Middle frontal gyrus (tissue), 1 donor: ENCODE data around the gene GRIP2.

ENCODE experiments used
- DNase-seq: peaks from one replicate; pipeline ENCODE4 v3.0.0-alpha.2; 2015; ENCODE audit warnings: low spot score; ENCODE audit errors: extremely low spot score

The GRIP2 gene

GRCh38 chr3:14561051-14561960 lies 21.2 kb upstream of the GRIP2 start:
- no peak for DNase-seq

DNA sequence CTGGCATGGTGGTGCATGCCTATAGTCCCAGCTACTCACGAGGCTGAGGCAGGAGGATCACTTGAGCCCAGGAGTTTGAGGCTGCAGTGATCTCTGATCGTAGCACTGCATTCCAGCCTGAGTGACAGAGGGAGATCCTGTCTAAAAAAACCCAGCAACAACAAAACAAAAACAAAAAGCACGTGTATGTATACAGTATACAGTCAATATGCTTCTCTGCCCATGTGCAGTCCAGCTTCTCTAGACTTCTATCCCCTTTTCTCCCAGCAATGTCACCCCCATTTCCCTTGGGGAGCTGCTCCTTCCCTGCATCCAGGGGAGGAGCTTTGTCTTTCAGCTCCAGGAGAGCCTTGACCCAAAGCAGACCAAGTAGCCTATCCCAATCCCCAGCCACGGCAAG lies 20.0 kb upstream of the GRIP2 start:
- no peak for DNase-seq

DNA sequence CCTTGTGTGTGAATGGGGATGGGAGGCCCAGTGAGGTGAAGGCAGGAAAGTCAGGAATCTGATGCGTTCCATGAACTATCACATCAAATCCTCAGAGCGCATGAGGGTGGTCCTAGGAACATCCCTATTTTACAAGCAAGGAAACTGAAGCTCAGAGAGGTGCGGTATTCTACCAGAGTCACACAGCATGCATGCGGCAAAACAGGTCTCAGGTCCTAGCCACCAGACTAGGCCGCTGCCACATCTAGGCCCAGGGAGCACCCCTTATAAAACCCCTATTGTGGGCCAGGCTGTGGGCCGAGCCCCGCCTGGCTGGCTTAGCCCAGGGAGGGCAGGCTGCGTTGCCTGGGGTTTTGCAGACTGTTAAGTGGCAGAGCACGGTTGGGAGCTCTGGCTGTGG lies 17.9 kb upstream of the GRIP2 start:
- no peak for DNase-seq

DNA sequence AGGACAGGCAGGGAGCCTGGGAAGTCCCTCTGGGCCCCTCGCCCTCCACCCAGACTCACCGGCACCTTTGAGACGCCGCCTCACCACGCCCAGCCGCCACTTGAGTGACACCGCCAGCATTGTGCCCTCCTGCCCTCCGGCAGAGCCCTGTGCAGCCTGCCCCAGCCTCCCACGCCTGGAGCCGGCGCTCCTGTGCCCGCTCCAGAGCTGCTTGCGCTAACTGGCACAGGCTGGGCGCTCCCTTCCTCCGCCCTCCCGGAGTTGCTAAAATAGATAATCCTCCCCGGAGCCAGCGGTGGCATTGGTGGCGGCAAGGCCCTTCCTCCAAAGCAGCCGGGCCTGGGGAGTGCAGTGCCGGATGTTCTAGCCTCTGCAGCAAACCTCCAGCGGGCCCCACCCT lies 15.7 kb upstream of the GRIP2 start:
- peak; percentile 9 for DNase-seq

DNA sequence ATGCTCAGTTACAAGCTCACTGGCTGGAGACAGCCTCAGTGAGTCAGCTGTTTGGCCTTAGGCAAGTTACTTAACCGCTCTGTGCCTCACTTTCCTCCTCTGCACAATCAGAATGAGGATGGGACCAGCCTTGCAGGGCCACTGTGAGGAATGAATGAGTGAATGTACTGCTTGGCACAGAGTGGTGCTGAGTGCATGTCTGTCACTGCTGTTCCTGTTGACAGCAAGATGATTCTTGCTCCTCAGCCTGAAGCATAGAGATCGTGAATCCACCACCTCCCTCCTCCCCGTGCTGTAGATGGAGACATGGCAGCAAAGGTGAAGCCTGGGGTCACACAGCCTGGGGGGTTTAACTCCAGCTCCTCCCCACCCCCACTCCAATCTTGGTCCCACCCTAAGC lies 14.6 kb upstream of the GRIP2 start:
- DNase-seq, result no peak

GRCh38 chr3:14553871-14554270 lies 13.7 kb upstream of the GRIP2 start:
- DNase-seq, result no peak

- no peak for DNase-seq
These were observed 12.6 kb upstream of the GRIP2 start for GRCh38 chr3:14552717-14553116.

DNA sequence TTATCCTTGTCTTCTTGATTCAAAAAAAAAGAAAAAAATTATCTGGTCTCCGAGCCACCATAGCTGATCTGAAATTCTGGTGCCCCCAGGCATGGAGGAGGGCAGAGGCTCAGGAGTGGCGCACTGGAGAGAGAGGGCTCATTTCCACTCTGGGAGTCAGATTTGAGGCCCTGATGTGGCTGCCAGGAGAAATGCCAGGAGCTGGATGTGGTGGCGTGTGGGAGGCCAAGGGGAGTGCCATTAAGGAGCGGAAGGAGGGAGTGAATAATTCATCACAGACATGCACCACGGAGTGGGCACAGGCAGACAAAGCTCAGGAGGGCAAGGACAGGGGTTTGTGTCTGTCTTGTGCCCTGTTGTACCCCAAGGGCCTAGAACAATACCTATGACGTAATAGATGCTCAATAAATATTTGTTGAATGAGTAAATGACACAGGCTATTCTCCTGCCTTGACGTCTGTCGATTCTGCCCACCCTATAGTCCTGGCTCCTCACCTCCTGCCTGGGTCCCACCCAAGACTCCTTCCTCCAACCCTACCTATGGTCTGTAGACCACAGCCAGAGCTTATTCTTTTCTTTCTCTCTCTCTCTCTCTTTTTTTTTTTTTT lies 12.0 kb upstream of the GRIP2 start:
- no peak for DNase-seq

GRCh38 chr3:14550651-14551611 lies 10.8 kb upstream of the GRIP2 start:
- DNase-seq, result no peak

- DNase-seq, result no peak
These were observed 10.0 kb upstream of the GRIP2 start for GRCh38 chr3:14550181-14550580.

DNA sequence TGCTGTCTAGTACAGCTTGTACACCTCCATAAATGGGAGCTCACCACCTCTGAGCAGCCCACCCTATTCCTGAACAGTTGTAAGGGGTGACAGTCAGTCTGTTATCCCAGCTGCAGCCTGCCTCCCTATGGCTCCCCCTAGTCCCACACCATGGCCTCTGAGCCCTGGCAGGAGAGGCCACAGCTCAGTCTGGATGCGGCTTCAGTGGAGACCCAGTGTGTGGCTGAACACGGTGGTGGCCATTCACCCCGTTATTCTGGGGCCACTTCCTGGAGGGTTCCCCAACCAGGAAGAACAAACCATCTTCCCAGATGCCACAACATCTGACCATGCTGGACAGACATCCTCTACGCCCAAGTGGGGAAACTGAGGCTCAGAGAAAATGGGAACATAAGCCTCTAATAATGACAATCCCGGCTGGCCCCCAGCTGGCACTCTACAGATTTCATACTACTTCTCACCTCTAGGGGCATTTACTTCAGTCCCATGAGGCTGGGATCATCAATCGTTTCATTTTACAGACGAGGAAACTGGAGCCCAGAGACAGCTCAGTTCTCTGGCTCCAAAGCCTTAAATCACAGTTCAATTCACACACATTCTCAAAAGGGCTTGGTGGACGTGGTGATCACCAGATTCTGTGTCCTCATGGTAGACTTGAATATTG lies 9.2 kb upstream of the GRIP2 start:
- DNase-seq, result no peak

GRCh38 chr3:14548321-14548729 lies 8.2 kb upstream of the GRIP2 start:
- peak; percentile 13 for DNase-seq

- no peak for DNase-seq
These were observed 7.6 kb upstream of the GRIP2 start for GRCh38 chr3:14547693-14548092.

DNA sequence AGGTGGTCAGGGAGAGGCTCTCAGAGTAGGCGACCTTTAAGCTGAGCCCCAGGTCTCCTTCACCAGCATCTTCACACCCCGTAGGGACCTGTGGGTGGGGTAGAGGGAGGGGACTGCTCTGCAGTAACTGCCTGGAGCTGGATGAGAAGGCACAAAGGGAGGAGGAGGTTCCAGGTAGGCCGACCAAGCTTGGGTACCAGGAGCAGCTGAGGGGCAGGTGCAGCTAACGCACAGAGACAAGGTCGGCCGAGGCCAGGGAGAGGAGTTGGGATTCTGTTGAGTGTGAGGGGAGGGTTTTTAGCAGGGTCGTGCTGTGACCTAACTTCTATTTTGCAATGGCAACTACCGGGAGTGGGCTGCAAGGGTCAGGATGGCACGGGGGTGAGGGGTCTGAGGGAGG lies 5.9 kb upstream of the GRIP2 start:
- DNase-seq, result no peak

DNA sequence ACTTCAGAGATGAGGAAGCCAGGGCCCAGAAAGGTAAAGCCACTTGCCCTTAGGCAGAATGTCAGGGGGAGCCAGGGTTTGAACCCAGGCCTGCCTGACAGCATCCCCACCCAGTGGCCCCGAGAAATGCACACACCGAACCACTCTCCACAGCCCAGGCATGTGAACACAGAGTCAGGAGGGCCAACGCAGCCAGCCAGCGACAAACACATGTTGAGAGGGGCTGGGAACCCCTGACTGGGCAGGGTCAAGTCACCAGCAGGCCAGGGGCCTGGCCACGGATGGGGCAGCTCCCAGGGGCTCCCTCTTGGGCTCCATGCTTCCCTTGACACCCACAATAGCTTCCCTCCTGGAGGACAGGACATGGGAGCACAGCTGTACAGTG lies 5.1 kb upstream of the GRIP2 start:
- DNase-seq, result no peak

- no peak for DNase-seq
These were observed 4.4 kb upstream of the GRIP2 start for GRCh38 chr3:14544282-14545250.

DNA sequence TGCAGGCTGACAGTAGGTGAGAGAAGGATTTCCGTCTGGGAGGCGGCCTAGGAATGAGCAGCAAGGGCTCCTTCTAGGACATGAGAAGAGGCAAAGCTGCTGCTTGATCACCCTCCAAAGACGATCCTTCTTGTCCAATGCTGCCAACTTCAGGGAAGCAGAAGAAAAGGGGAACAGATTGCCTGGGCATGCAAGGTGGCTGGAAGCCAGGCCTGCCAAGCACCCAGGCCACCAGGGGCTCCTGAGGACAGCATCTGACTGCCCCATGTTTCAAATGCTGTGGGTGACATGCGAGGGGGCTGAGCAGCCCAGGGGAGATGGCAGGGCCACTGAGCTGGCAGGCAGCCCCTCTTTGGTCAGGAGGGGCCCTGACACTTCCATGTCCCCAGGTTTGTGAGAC lies 3.3 kb upstream of the GRIP2 start:
- DNase-seq, result no peak

GRCh38 chr3:14542656-14543055 lies 2.5 kb upstream of the GRIP2 start:
- no peak for DNase-seq

DNA sequence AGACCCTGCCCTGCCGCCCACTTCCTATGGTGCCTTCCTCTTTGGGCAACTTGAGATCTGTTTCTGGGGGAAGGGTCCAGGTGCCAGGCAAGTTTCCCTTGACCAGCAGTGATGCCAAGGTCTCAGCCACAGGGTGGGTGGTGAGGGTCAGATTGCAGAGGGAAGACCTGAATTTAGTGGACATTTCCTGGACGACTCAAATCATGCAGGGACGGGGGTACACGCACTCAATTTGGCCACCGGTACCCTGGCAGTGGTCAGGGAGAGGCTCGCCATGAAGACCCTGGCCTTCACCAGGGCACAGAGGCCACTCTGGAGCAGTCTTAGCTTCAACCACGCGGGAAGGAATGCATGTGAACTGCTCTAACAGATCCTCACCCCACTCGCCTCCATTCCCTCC lies 1.5 kb upstream of the GRIP2 start:
- DNase-seq, result no peak

DNA sequence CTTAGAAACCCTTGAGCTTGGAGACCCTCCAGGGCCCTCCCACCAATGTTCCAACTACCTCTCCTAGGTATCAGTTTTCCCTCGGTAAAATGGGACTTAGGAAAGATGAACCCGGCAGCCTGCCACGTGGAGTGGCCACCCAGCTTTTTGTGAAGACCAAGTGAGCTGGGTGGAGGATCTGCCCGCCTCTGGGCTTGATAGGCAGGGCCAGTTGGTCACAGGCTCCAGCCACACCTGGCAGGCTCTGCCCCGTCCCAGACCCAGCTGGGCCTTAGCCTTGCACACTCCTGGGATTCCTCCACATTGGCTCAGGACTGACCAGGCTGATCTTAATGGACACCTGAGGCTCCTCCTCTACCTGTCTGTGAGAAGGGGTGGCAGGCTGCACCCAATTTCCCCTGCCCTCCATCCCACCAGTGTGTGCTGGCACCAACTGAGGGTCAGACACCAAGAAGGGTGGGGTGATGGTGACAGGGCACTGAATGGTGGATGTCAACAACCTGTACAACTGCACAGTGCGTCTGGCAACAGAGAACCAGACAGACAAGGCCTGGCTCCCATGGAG lies 761 bp upstream of the GRIP2 start:
- no peak for DNase-seq
